Upper lobe of left lung (tissue), 6 donors: ENCODE data around the gene TRO. TPM values are rescaled to one million over a fixed set of nuclear protein-coding genes. Genes with fewer than 3 reads are reported as not detected.

Experiments used
- ATAC-seq, 2 donors: fragments of 200-7000 bp; cut with Tn5 transposase; one replicate each; pipeline ENCODE4 v1.9.1; 2022; ENCODE audit warnings: mild to moderate bottlenecking in 2 of 2, moderate library complexity in 2 of 2; ENCODE audit not compliant: low FRiP score in 2 of 2
- DNase-seq, 2 donors: peaks; one replicate each; pipeline ENCODE4 v3.0.0-alpha.2; 2019 to 2020
- H3K27ac ChIP-seq, 4 donors: fragments of 200-600 bp; sonication (generic); one replicate each; pipeline ENCODE4 v1.5.1; 2016 to 2019
- H3K27me3 ChIP-seq, 4 donors: fragments of 200-600 bp; sonication (generic); one replicate each; pipeline ENCODE4 v1.5.1; 2017 to 2019
- H3K36me3 ChIP-seq, 4 donors: fragments of 200-600 bp; sonication (generic); one replicate each; pipeline ENCODE4 v1.5.1; 2016 to 2019
- H3K4me1 ChIP-seq, 4 donors: fragments of 200-600 bp; sonication (generic); one replicate each; pipeline ENCODE4 v1.5.1; 2018 to 2019
- H3K4me3 ChIP-seq, 4 donors: fragments of 200-600 bp; sonication (generic); one replicate each; pipeline ENCODE4 v1.5.1; 2017 to 2019; ENCODE audit warnings: mild to moderate bottlenecking in 2 of 4, moderate library complexity in 1 of 4
- H3K9me3 ChIP-seq, 4 donors: fragments of 200-600 bp; sonication (generic); one replicate each; pipeline ENCODE4 v1.5.1; 2018 to 2019
- CTCF ChIP-seq, 6 experiments: fragments of 450-650 bp in 4 of 6; fragments of 200-600 bp in 2 of 6; sonication (generic) in 2 of 6; IDR thresholded peaks; one replicate each; pipeline ENCODE4 v1.5.1; 2016 to 2019; ENCODE audit warnings: antibody characterized with exemption in 6 of 6
- EP300 ChIP-seq, 4 donors: sonication (generic); formaldehyde crosslinking; IDR thresholded peaks; one replicate each; pipeline ENCODE4 v1.5.1; 2017; ENCODE audit warnings: antibody characterized with exemption in 4 of 4, control low read depth in 2 of 4
- POLR2A ChIP-seq, 4 donors: fragments of 450-650 bp; IDR thresholded peaks; one replicate each; pipeline ENCODE4 v1.5.1; 2016 to 2017; ENCODE audit warnings: antibody characterized with exemption in 4 of 4, mild to moderate bottlenecking in 2 of 4
- POLR2AphosphoS5 ChIP-seq, 2 donors: sonication (generic); formaldehyde crosslinking; IDR thresholded peaks; one replicate each; pipeline ENCODE4 v1.5.1; 2017; ENCODE audit warnings: antibody characterized with exemption in 2 of 2
- WGBS, 2 donors: methylation state at CpG; one replicate each; pipeline ENCODE4 v1.1.5; 2017 to 2018; 5-methylcytosine and 5-hydroxymethylcytosine counted together
- total RNA-seq, 6 donors: library from RNA; depleted of rRNA in 4 of 6; stranded (reverse); fragments of >200 nt in 4 of 6; gene quantifications; one replicate each; pipeline versions ENCODE4 v1.1.0 to v1.2.1, GENCODE V29; 2016 to 2021
- donor health status: DM: no; HTN: no; CAD: no; lungs with moderate emphysema.
- donor health status: DM: no; HTN: yes; CAD: no; lungs with severe emphysema.

The TRO gene
- total RNA-seq = 1 to 10 TPM; 2.0 to 9.4 (median 4.8) TPM

GRCh38 chrX:54920610-54921426 is at the start of gene TRO:
TSS of gene TRO (plus strand) at chrX:54920824. CDS start at chrX:54922247, 1,423 bp downstream.
- Histone ChIP-seq H3K27me3 (no peaks in the 10 kb centered on the region), H3K4me1 (peaks cover 0 to 4% (median 0%) of the 10 kb centered on the region in 4 donors), H3K9me3 (no peaks in the 10 kb centered on the region), H3K27ac (no peak within 1 kb of the TSS), H3K36me3 (no peaks in the 10 kb centered on the region), H3K4me3 (peak within 1 kb of the TSS; percentile 9 to 58 (median 44))
- DNase-seq = no peak
- TF ChIP-seq CTCF (IDR thresholded peaks at IDR 0.05) (no peak), POLR2AphosphoS5 (IDR thresholded peaks at IDR 0.05) (no peak), POLR2A (IDR thresholded peaks at IDR 0.05) (no peak), EP300 (IDR thresholded peaks at IDR 0.05) (no peak)
- peak in 1 of 2 donors; percentile 23 for ATAC-seq
- WGBS, 2 donors = 1 to 37% methylated on average over 29 of the region's 29 CpGs

GRCh38 chrX:54885740-54886139 is 34.9 kb upstream of the TRO start:
- H3K27ac ChIP-seq = no peak overlapping the region
- H3K4me1 ChIP-seq = no peaks in the 10 kb centered on the region
- no peaks in the 10 kb centered on the region for H3K27me3 ChIP-seq
- no peaks in the 10 kb centered on the region for H3K9me3 ChIP-seq
- TF ChIP-seq POLR2A (IDR thresholded peaks at IDR 0.05) (no peak), CTCF (IDR thresholded peaks at IDR 0.05) (no peak), EP300 (IDR thresholded peaks at IDR 0.05) (no peak), POLR2AphosphoS5 (IDR thresholded peaks at IDR 0.05) (no peak)
- no peaks in the 10 kb centered on the region for H3K36me3 ChIP-seq
- H3K4me3 ChIP-seq = no peak overlapping the region
- WGBS, 2 donors = 63 to 71% methylated on average over 3 of the region's 3 CpGs
- ATAC-seq (no peak), DNase-seq (no peak)

GRCh38 chrX:54891573-54891972 is 29.1 kb upstream of the TRO start:
- WGBS, 2 donors = 12 to 19% methylated on average over 3 of the region's 3 CpGs
- no peak for ATAC-seq
- TF ChIP-seq EP300 (IDR thresholded peaks at IDR 0.05) (no peak), CTCF (IDR thresholded peaks at IDR 0.05) (peak in 4 of 6 experiments; percentile 20 to 44 (median 36))
- H3K9me3 ChIP-seq = peaks cover 0 to 6% (median 0%) of the 10 kb centered on the region in 4 donors
- H3K27ac ChIP-seq = no peak overlapping the region
- H3K4me3 ChIP-seq = no peak overlapping the region
- no peaks in the 10 kb centered on the region for H3K4me1 ChIP-seq
- no peaks in the 10 kb centered on the region for H3K27me3 ChIP-seq
- no peaks in the 10 kb centered on the region for H3K36me3 ChIP-seq
- DNase-seq = no peak

GRCh38 chrX:54894159-54894558 is 26.5 kb upstream of the TRO start:
- H3K27ac ChIP-seq = no peak overlapping the region
- no peak for ATAC-seq
- TF ChIP-seq CTCF (IDR thresholded peaks at IDR 0.05) (no peak), EP300 (IDR thresholded peaks at IDR 0.05) (no peak), POLR2A (IDR thresholded peaks at IDR 0.05) (no peak), POLR2AphosphoS5 (IDR thresholded peaks at IDR 0.05) (no peak)
- 33% methylated on average over 1 of the region's 1 CpG; no CpG with 5 or more reads in 1 of the 2 donors for WGBS, 2 donors
- no peak overlapping the region for H3K4me3 ChIP-seq
- no peaks in the 10 kb centered on the region for H3K4me1 ChIP-seq
- DNase-seq = no peak
- no peaks in the 10 kb centered on the region for H3K27me3 ChIP-seq
- no peaks in the 10 kb centered on the region for H3K36me3 ChIP-seq
- peaks cover 0 to 6% (median 0%) of the 10 kb centered on the region in 4 donors for H3K9me3 ChIP-seq

- Histone ChIP-seq H3K27ac (no peak overlapping the region), H3K9me3 (peaks cover 0 to 6% (median 2%) of the 10 kb centered on the region in 4 donors), H3K4me3 (no peak overlapping the region), H3K4me1 (no peaks in the 10 kb centered on the region), H3K36me3 (no peaks in the 10 kb centered on the region), H3K27me3 (no peaks in the 10 kb centered on the region)
- no peak for TF ChIP-seq POLR2AphosphoS5 (IDR thresholded peaks at IDR 0.05)
- TF ChIP-seq CTCF (IDR thresholded peaks at IDR 0.05) = no peak
- no peak for TF ChIP-seq POLR2A (IDR thresholded peaks at IDR 0.05)
- TF ChIP-seq EP300 (IDR thresholded peaks at IDR 0.05) = no peak
- ATAC-seq (no peak), DNase-seq (no peak)
Observed at GRCh38 chrX:54909941-54910340, 10.7 kb upstream of the TRO start.
